ENCODE data around the gene TMEM135.

GRCh38 chr11:87012089-87012488 is 25.6 kb upstream of the TMEM135 start:
- no peak for TF ChIP-seq CTCF (IDR thresholded peaks at IDR 0.05)
- TF ChIP-seq POLR2A (IDR thresholded peaks at IDR 0.05), result no peak

Measured in thyroid gland (tissue), 4 donors.